Measurements from ENCODE around the gene RBM43.

RBM43 gene

GRCh38 chr2:151200844-151201243, 60.8 kb downstream of the RBM43 start:
- Histone ChIP-seq H3K27ac (ENCODE audit: extremely low read depth, low read depth, low read length) (no peak overlapping the region), H3K4me3 (ENCODE audit: low read depth, low read length) (no peak overlapping the region), H3K9me3 (ENCODE audit: control insufficient read depth, insufficient read depth, low read depth, low read length) (no peaks in the 10 kb centered on the region), H3K4me1 (ENCODE audit: control insufficient read depth, insufficient read depth, low read length) (no peaks in the 10 kb centered on the region), H3K36me3 (ENCODE audit: control insufficient read depth in 2 of 2, insufficient read depth in 1 of 2, low read length in 2 of 2) (no peaks in the 10 kb centered on the region)
- CTCF ChIA-PET, result interaction anchor here (1.0 kb wide), 1 partner anchor 38 kb away, joined by 3 read pairs; no protein-coding TSS in a partner anchor
- POLR2A ChIA-PET, result no interaction called here
- TF ChIP-seq ZNF175 (tag by site-specific recombination; IDR thresholded peaks at IDR 0.05) (no peak), KLF8 (tag by site-specific recombination; IDR thresholded peaks at IDR 0.05) (no peak), ZNF157 (tag by site-specific recombination; IDR thresholded peaks at IDR 0.05) (no peak)

- H3K4me1 ChIP-seq (ENCODE audit: control insufficient read depth, insufficient read depth, low read length), result no peaks in the 10 kb centered on the region
- TF ChIP-seq ZNF157 (tag by site-specific recombination; IDR thresholded peaks at IDR 0.05) (no peak), ZNF416 (tag by site-specific recombination; IDR thresholded peaks at IDR 0.05) (no peak), ZNF394 (tag by site-specific recombination; IDR thresholded peaks at IDR 0.05; ENCODE audit: borderline replicate concordance) (no peak), ZNF148 (tag by site-specific recombination; IDR thresholded peaks at IDR 0.05; ENCODE audit: borderline replicate concordance) (no peak), ZSCAN4 (tag by site-specific recombination; IDR thresholded peaks at IDR 0.05) (no peak), KLF9 (tag by site-specific recombination; IDR thresholded peaks at IDR 0.05; ENCODE audit: low read depth) (no peak), ZNF302 (tag by site-specific recombination; IDR thresholded peaks at IDR 0.05; ENCODE audit: low read depth) (no peak), ZNF518A (tag by site-specific recombination; conservative IDR thresholded peaks at IDR 0.05; ENCODE audit: low read depth) (no peak)
Observed at GRCh38 chr2:151200277-151200676, 61.4 kb downstream of the RBM43 start.

GRCh38 chr2:151198645-151199044, 63.0 kb downstream of the RBM43 start:
- Histone ChIP-seq H3K9me3 (ENCODE audit: control insufficient read depth, insufficient read depth, low read depth, low read length) (no peaks in the 10 kb centered on the region), H3K4me3 (ENCODE audit: low read depth, low read length) (no peak overlapping the region), H3K36me3 (ENCODE audit: control insufficient read depth in 2 of 2, insufficient read depth in 1 of 2, low read length in 2 of 2) (no peaks in the 10 kb centered on the region), H3K27ac (ENCODE audit: extremely low read depth, low read depth, low read length) (no peak overlapping the region), H3K4me1 (ENCODE audit: control insufficient read depth, insufficient read depth, low read length) (no peaks in the 10 kb centered on the region)
- ChIA-PET CTCF (no interaction called here), POLR2A (no interaction called here)
- no peak for TF ChIP-seq WT1 (tag by site-specific recombination; IDR thresholded peaks at IDR 0.05)
- TF ChIP-seq KLF8 (tag by site-specific recombination; IDR thresholded peaks at IDR 0.05), result no peak
- no peak for TF ChIP-seq ZNF518A (tag by site-specific recombination; conservative IDR thresholded peaks at IDR 0.05; ENCODE audit: low read depth)
- no peak for TF ChIP-seq PRDM1 (tag by site-specific recombination; IDR thresholded peaks at IDR 0.05)
- no peak for TF ChIP-seq TRIM28 (IDR thresholded peaks at IDR 0.05; ENCODE audit: borderline replicate concordance, low read length)
- TF ChIP-seq ZNF366 (tag by site-specific recombination; conservative IDR thresholded peaks at IDR 0.05), result no peak
- TF ChIP-seq IKZF3 (tag by site-specific recombination; IDR thresholded peaks at IDR 0.05), result no peak
- TF ChIP-seq ZNF221 (tag by site-specific recombination; IDR thresholded peaks at IDR 0.05; ENCODE audit: borderline replicate concordance), result no peak
- TF ChIP-seq ZNF112 (tag by site-specific recombination; IDR thresholded peaks at IDR 0.05), result no peak
- TF ChIP-seq ZNF202 (tag by site-specific recombination; IDR thresholded peaks at IDR 0.05; ENCODE audit: borderline replicate concordance), result no peak

More at GRCh38 chr2:151200277-151200676, 61.4 kb downstream of the RBM43 start:
- CTCF ChIA-PET, result interaction anchor here (1.0 kb wide), 1 partner anchor 39 kb away, joined by 3 read pairs; no protein-coding TSS in a partner anchor
- Histone ChIP-seq H3K36me3 (ENCODE audit: control insufficient read depth in 2 of 2, insufficient read depth in 1 of 2, low read length in 2 of 2) (no peaks in the 10 kb centered on the region), H3K4me3 (ENCODE audit: low read depth, low read length) (no peak overlapping the region), H3K27ac (ENCODE audit: extremely low read depth, low read depth, low read length) (no peak overlapping the region), H3K9me3 (ENCODE audit: control insufficient read depth, insufficient read depth, low read depth, low read length) (no peaks in the 10 kb centered on the region)
- POLR2A ChIA-PET, result no interaction called here

Measured in HEK293 (cell line).